NT2/D1 (cell line): ENCODE data around the gene ZCCHC2.

Experiments
- DNase-seq: peaks from one replicate; pipeline ENCODE4 v3.0.0-alpha.2; 2011; ENCODE audit warnings: low read depth, low spot score
- H3K27me3 ChIP-seq: 2 replicates; pipeline ENCODE4 v1.6.0; 2011; ENCODE audit warnings: mild to moderate bottlenecking; ENCODE audit not compliant: insufficient read length, insufficient read depth
- H3K36me3 ChIP-seq: 2 replicates; pipeline ENCODE4 v1.6.1; 2011; ENCODE audit warnings: mild to moderate bottlenecking, low read length, mixed read lengths; ENCODE audit not compliant: insufficient read depth, insufficient read length
- H3K4me1 ChIP-seq: 2 replicates; pipeline ENCODE4 v1.5.1; 2011; ENCODE audit not compliant: insufficient read depth, insufficient read length
- H3K4me3 ChIP-seq: 2 replicates; pipeline ENCODE4 v1.5.1; 2011; ENCODE audit warnings: low read depth; ENCODE audit not compliant: insufficient read length
- H3K9ac ChIP-seq: 2 replicates; pipeline ENCODE4 v1.6.0; 2011; ENCODE audit warnings: low read depth; ENCODE audit not compliant: insufficient read length
- H3K9me3 ChIP-seq: 2 replicates; pipeline ENCODE4 v1.5.1; 2011; ENCODE audit warnings: mild to moderate bottlenecking, low read length; ENCODE audit not compliant: insufficient read depth
- SUZ12 ChIP-seq: IDR thresholded peaks from 2 replicates; pipeline ENCODE4 v1.6.1; 2011; ENCODE audit not compliant: insufficient read length, insufficient read depth; ENCODE audit errors: extremely low read depth
- YY1 ChIP-seq: IDR thresholded peaks from 2 replicates; pipeline ENCODE4 v1.6.1; 2011; ENCODE audit not compliant: insufficient read length, insufficient read depth
- ZNF274 ChIP-seq: IDR thresholded peaks from 2 replicates; pipeline ENCODE4 v1.6.1; 2011; ENCODE audit warnings: mild to moderate bottlenecking, low read depth, low read length

ZCCHC2 gene

DNA sequence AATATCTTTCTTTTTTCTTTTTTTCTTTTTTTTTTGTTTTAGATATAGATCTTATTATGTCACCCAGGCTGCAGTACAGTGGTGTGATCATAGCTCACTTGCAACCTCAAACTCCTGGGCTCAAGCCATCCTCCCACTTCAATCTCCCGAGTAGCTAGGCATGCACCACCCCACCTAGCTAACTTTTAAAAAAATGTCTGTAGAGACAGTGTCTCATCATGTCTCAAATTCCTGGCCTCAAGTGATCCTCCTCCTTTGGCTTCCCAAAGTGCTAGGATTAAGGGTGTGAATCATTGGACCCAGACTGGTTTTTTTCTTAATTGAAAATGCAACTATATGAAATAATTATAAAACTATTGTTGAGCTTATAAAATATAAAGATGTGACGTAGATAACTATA lies 9.8 kb upstream of the ZCCHC2 start:
- Histone ChIP-seq H3K36me3 (no peaks in the 10 kb centered on the region), H3K4me1 (no peaks in the 10 kb centered on the region), H3K9ac (no peak overlapping the region), H3K9me3 (peaks cover 38% of the 10 kb centered on the region), H3K27me3 (no peaks in the 10 kb centered on the region), H3K4me3 (no peak overlapping the region)
- TF ChIP-seq SUZ12 (no peak), YY1 (no peak), ZNF274 (no peak)
- no peak for DNase-seq

DNA sequence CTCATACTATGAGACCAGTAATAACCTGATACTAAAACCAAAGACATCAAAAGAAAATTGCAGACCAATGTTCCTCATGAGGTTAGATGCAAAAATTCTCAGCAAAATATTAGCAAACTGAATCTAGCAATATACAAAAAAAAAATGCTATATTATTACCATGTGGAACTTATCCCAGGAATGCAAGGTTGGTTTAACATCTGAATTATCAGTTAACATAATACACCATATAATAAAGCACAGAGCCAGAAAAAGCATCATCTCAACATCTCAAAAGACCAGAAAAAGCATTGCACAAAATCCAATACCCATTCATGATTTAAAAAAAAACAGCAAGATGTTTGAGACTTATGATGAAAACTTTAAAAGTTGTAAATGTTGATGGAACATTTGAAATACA lies 8.3 kb upstream of the ZCCHC2 start:
- Histone ChIP-seq H3K4me1 (no peaks in the 10 kb centered on the region), H3K4me3 (no peak overlapping the region), H3K9me3 (peaks cover 38% of the 10 kb centered on the region), H3K9ac (no peak overlapping the region), H3K36me3 (no peaks in the 10 kb centered on the region), H3K27me3 (no peaks in the 10 kb centered on the region)
- DNase-seq = no peak
- TF ChIP-seq ZNF274 (no peak), YY1 (no peak), SUZ12 (no peak)

DNA sequence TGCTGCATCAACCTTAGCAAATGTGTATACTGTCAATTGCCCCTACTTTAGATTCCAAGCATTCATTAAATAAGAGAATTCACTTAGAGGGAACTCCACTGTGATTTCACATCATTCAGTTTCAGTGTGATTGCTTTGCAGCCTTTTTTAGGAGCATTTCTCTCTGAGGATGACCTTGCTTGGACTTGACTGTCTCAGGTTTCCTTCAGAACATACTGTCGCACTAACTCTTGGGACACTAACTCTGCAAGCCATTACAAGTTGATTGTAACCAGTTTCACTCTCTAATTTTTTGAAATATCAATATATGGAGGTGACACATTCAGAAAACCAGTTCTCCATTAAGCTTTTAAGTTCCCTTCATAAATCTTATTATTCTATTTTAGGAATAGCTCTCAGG lies 6.6 kb upstream of the ZCCHC2 start:
- no peaks in the 10 kb centered on the region for H3K4me1 ChIP-seq
- no peak overlapping the region for H3K4me3 ChIP-seq
- no peak overlapping the region for H3K9ac ChIP-seq
- H3K27me3 ChIP-seq = peaks cover 10% of the 10 kb centered on the region
- H3K9me3 ChIP-seq = peaks cover 38% of the 10 kb centered on the region
- TF ChIP-seq YY1 (no peak), ZNF274 (no peak), SUZ12 (no peak)
- H3K36me3 ChIP-seq = no peaks in the 10 kb centered on the region
- DNase-seq = no peak

GRCh38 chr18:62518460-62519375 lies 4.1 kb upstream of the ZCCHC2 start:
- Histone ChIP-seq H3K36me3 (no peaks in the 10 kb centered on the region), H3K27me3 (peaks cover 14% of the 10 kb centered on the region), H3K4me3 (no peak overlapping the region), H3K9ac (no peak overlapping the region), H3K4me1 (no peaks in the 10 kb centered on the region), H3K9me3 (peaks cover 14% of the 10 kb centered on the region)
- no peak for TF ChIP-seq SUZ12
- TF ChIP-seq YY1 = no peak
- TF ChIP-seq ZNF274 = no peak
- no peak for DNase-seq

- Histone ChIP-seq H3K27me3 (peaks cover 14% of the 10 kb centered on the region), H3K4me1 (no peaks in the 10 kb centered on the region), H3K9ac (no peak overlapping the region), H3K4me3 (no peak overlapping the region), H3K9me3 (peaks cover 5% of the 10 kb centered on the region), H3K36me3 (no peaks in the 10 kb centered on the region)
- DNase-seq = no peak
- TF ChIP-seq SUZ12 (no peak), YY1 (no peak), ZNF274 (no peak)
Observed at GRCh38 chr18:62519684-62520083, 3.1 kb upstream of the ZCCHC2 start.

DNA sequence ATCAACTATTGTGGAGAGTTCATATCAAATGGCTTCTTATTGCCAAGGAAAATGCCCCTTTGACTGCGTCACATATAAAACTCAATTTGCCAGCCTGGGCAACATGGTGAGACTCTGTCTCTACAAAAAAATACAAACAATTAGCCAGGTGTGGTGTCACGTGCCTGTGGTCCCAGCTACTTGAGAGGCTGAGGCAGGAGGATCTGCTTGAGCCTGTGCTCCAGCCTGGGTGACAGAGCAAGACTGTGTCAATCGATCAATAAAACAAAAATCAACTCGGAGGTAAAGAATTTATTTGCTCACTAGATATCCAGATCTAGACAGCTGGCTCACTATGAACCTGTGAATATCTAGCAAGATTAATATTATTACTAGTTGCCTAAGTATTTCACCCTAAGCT lies 1.7 kb upstream of the ZCCHC2 start:
- H3K4me3 ChIP-seq = no peak overlapping the region
- no peak for TF ChIP-seq SUZ12
- no peak for TF ChIP-seq YY1
- no peak for TF ChIP-seq ZNF274
- no peak for DNase-seq

GRCh38 chr18:62521593-62521992 lies 1.2 kb upstream of the ZCCHC2 start:
- H3K4me3 ChIP-seq = no peak overlapping the region
- no peak overlapping the region for H3K9ac ChIP-seq
- H3K4me1 ChIP-seq = peaks cover 2% of the 10 kb centered on the region
- TF ChIP-seq SUZ12 (no peak), YY1 (no peak), ZNF274 (no peak)
- H3K27me3 ChIP-seq = peaks cover 28% of the 10 kb centered on the region
- no peaks in the 10 kb centered on the region for H3K36me3 ChIP-seq
- no peak for DNase-seq
- H3K9me3 ChIP-seq = no peaks in the 10 kb centered on the region

More for the DNA sequence above, 1.7 kb upstream of the ZCCHC2 start:
- Histone ChIP-seq H3K4me1 (peaks cover 1% of the 10 kb centered on the region), H3K9ac (no peak overlapping the region), H3K36me3 (no peaks in the 10 kb centered on the region), H3K27me3 (peaks cover 26% of the 10 kb centered on the region), H3K9me3 (no peaks in the 10 kb centered on the region)
